ENCODE results near the gene NACAD. TPM values are rescaled to one million over a fixed set of nuclear protein-coding genes. Genes with fewer than 3 reads are reported as not detected.

The NACAD gene
- total RNA-seq, 1 experiment from 2014 or later, result 5.5 TPM

GRCh38 chr7:45111298-45112223 is 22.8 kb upstream of the NACAD start, which contains the start of gene TBRG4 (continued):
- TF ChIP-seq ZNF138 (CRISPR knock-in tag; conservative IDR thresholded peaks at IDR 0.05) (no peak), ZBTB43 (CRISPR knock-in tag; IDR thresholded peaks at IDR 0.05) (no peak), HMGA2 (CRISPR knock-in tag; IDR thresholded peaks at IDR 0.05) (no peak), ZNF263 (CRISPR knock-in tag; IDR thresholded peaks at IDR 0.05; ENCODE audit: low read depth) (no peak), FOXK1 (CRISPR knock-in tag; IDR thresholded peaks at IDR 0.05) (peak; percentile 98), PRRX2 (CRISPR knock-in tag; IDR thresholded peaks at IDR 0.05) (no peak), TP53 (CRISPR knock-in tag; IDR thresholded peaks at IDR 0.05) (no peak), SP1 (CRISPR knock-in tag; conservative IDR thresholded peaks at IDR 0.05) (peak; percentile 96), ZNF219 (CRISPR knock-in tag; IDR thresholded peaks at IDR 0.05; ENCODE audit: borderline replicate concordance) (no peak; the same call in 1 of the 2 replicates), CREB1 (CRISPR knock-in tag; IDR thresholded peaks at IDR 0.05) (peak; percentile 80), EMX1 (CRISPR knock-in tag; IDR thresholded peaks at IDR 0.05) (peak; percentile 25; the same call in 1 of the 2 replicates), MLX (CRISPR knock-in tag; IDR thresholded peaks at IDR 0.05) (0 out of 2 replicates have a peak, but pooled peaks have one; percentile 70), ZNF232 (CRISPR knock-in tag; IDR thresholded peaks at IDR 0.05) (peak; percentile 86), ELF4 (CRISPR knock-in tag; IDR thresholded peaks at IDR 0.05; ENCODE audit: low read depth) (peak; percentile 81; the same call in 1 of the 2 replicates), RELA (CRISPR knock-in tag; IDR thresholded peaks at IDR 0.05; ENCODE audit: borderline replicate concordance) (peak; percentile 81; the same call in 1 of the 2 replicates), KAT7 (CRISPR knock-in tag; IDR thresholded peaks at IDR 0.05; ENCODE audit: borderline replicate concordance) (peak; percentile 92; the same call in 1 of the 2 replicates), ZNF416 (CRISPR knock-in tag; IDR thresholded peaks at IDR 0.05) (peak; percentile 88; the same call in 1 of the 2 replicates), GTF2I (CRISPR knock-in tag; conservative IDR thresholded peaks at IDR 0.05) (no peak), ATF3 (CRISPR knock-in tag; conservative IDR thresholded peaks at IDR 0.05) (no peak), GRHL2 (CRISPR knock-in tag; IDR thresholded peaks at IDR 0.05; ENCODE audit: insufficient replicate concordance, severe bottlenecking) (no peak), ATF1 (CRISPR knock-in tag; IDR thresholded peaks at IDR 0.05) (peak; percentile 92; the same call in 1 of the 2 replicates), OVOL2 (CRISPR knock-in tag; IDR thresholded peaks at IDR 0.05; ENCODE audit: borderline replicate concordance) (no peak), TEAD1 (CRISPR knock-in tag; IDR thresholded peaks at IDR 0.05) (no peak; the same call in 1 of the 2 replicates), NFYB (CRISPR knock-in tag; conservative IDR thresholded peaks at IDR 0.05; ENCODE audit: low read depth) (no peak), ZNF423 (CRISPR knock-in tag; IDR thresholded peaks at IDR 0.05) (no peak), TEAD4 (CRISPR knock-in tag; IDR thresholded peaks at IDR 0.05) (no peak), JAZF1 (CRISPR knock-in tag; IDR thresholded peaks at IDR 0.05) (no peak), TCF7 (CRISPR knock-in tag; IDR thresholded peaks at IDR 0.05; ENCODE audit: low read depth) (no peak)
- TF ChIP-seq, protein P1, sequence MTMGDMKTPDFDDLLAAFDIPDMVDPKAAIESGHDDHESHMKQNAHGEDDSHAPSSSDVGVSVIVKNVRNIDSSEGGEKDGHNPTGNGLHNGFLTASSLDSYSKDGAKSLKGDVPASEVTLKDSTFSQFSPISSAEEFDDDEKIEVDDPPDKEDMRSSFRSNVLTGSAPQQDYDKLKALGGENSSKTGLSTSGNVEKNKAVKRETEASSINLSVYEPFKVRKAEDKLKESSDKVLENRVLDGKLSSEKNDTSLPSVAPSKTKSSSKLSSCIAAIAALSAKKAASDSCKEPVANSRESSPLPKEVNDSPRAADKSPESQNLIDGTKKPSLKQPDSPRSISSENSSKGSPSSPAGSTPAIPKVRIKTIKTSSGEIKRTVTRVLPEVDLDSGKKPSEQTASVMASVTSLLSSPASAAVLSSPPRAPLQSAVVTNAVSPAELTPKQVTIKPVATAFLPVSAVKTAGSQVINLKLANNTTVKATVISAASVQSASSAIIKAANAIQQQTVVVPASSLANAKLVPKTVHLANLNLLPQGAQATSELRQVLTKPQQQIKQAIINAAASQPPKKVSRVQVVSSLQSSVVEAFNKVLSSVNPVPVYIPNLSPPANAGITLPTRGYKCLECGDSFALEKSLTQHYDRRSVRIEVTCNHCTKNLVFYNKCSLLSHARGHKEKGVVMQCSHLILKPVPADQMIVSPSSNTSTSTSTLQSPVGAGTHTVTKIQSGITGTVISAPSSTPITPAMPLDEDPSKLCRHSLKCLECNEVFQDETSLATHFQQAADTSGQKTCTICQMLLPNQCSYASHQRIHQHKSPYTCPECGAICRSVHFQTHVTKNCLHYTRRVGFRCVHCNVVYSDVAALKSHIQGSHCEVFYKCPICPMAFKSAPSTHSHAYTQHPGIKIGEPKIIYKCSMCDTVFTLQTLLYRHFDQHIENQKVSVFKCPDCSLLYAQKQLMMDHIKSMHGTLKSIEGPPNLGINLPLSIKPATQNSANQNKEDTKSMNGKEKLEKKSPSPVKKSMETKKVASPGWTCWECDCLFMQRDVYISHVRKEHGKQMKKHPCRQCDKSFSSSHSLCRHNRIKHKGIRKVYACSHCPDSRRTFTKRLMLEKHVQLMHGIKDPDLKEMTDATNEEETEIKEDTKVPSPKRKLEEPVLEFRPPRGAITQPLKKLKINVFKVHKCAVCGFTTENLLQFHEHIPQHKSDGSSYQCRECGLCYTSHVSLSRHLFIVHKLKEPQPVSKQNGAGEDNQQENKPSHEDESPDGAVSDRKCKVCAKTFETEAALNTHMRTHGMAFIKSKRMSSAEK (CRISPR knock-in tag; IDR thresholded peaks at IDR 0.05; ENCODE audit: borderline replicate concordance), result no peak
- TF ChIP-seq, protein P2, sequence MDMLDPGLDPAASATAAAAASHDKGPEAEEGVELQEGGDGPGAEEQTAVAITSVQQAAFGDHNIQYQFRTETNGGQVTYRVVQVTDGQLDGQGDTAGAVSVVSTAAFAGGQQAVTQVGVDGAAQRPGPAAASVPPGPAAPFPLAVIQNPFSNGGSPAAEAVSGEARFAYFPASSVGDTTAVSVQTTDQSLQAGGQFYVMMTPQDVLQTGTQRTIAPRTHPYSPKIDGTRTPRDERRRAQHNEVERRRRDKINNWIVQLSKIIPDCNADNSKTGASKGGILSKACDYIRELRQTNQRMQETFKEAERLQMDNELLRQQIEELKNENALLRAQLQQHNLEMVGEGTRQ (CRISPR knock-in tag; IDR thresholded peaks at IDR 0.05), result peak; percentile 52
- TF ChIP-seq, protein P3, sequence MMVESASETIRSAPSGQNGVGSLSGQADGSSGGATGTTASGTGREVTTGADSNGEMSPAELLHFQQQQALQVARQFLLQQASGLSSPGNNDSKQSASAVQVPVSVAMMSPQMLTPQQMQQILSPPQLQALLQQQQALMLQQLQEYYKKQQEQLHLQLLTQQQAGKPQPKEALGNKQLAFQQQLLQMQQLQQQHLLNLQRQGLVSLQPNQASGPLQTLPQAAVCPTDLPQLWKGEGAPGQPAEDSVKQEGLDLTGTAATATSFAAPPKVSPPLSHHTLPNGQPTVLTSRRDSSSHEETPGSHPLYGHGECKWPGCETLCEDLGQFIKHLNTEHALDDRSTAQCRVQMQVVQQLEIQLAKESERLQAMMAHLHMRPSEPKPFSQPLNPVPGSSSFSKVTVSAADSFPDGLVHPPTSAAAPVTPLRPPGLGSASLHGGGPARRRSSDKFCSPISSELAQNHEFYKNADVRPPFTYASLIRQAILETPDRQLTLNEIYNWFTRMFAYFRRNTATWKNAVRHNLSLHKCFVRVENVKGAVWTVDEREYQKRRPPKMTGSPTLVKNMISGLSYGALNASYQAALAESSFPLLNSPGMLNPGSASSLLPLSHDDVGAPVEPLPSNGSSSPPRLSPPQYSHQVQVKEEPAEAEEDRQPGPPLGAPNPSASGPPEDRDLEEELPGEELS (CRISPR knock-in tag; IDR thresholded peaks at IDR 0.05), result peak; percentile 94
